Vagina (tissue), 2 donors: Measurements from ENCODE around the gene CUEDC1. TPM values are rescaled to one million over a fixed set of nuclear protein-coding genes. Genes with fewer than 3 reads are reported as not detected.
A peak's percentile ranks its signal among the peaks of the same experiment; 100 is the strongest.

Experiments used
- DNase-seq, 2 donors: peaks; one replicate each; pipeline ENCODE4 v3.0.0-alpha.2; 2017; ENCODE audit errors: extremely low spot score in 2 of 2
- H3K27ac ChIP-seq: fragments of 200-600 bp; sonication (generic); one replicate; pipeline ENCODE4 v1.5.1; 2019
- H3K27me3 ChIP-seq: fragments of 200-600 bp; sonication (generic); one replicate; pipeline ENCODE4 v1.5.1; 2019
- H3K36me3 ChIP-seq, 2 donors: fragments of 200-600 bp; sonication (generic); one replicate each; pipeline ENCODE4 v1.5.1; 2017 to 2019
- H3K4me1 ChIP-seq: fragments of 200-600 bp; sonication (generic); one replicate; pipeline ENCODE4 v1.5.1; 2019
- H3K4me3 ChIP-seq, 2 donors: fragments of 200-600 bp; sonication (generic); 1 replicate in 1 of 2; 2 replicates in 1 of 2; pipeline ENCODE4 v1.5.1; 2016 to 2019
- H3K9me3 ChIP-seq: fragments of 200-600 bp; sonication (generic); one replicate; pipeline ENCODE4 v1.5.1; 2019
- CTCF ChIP-seq, 3 experiments: fragments of 450-650 bp in 2 of 3; fragments of 200-600 bp in 1 of 3; sonication (generic) in 1 of 3; IDR thresholded peaks; one replicate each; pipeline ENCODE4 v1.5.1; 2017 to 2019; ENCODE audit warnings: antibody characterized with exemption in 3 of 3, mild to moderate bottlenecking in 2 of 3, moderate library complexity in 2 of 3
- POLR2A ChIP-seq, 2 donors: fragments of 450-650 bp; IDR thresholded peaks; one replicate each; pipeline ENCODE4 v1.6.1; 2017; ENCODE audit warnings: antibody characterized with exemption in 2 of 2, mild to moderate bottlenecking in 2 of 2, moderate library complexity in 2 of 2
- POLR2AphosphoS5 ChIP-seq, 2 donors: sonication (generic); formaldehyde crosslinking; IDR thresholded peaks; one replicate each; pipeline ENCODE4 v1.9.0; 2017; ENCODE audit warnings: antibody characterized with exemption in 2 of 2, mild to moderate bottlenecking in 2 of 2, low read depth in 1 of 2; ENCODE audit not compliant: insufficient read depth in 1 of 2
- intact Hi-C: fragments of 100-400 bp; cut with DNase I; formaldehyde crosslinking; loops from one replicate; pipeline ENCODE4 v1.15.1; 2023
- total RNA-seq: library from RNA; depleted of rRNA; stranded (reverse); fragments of >200 nt; gene quantifications from one replicate; pipeline ENCODE4 v1.2.3, GENCODE V29; 2016

Gene CUEDC1
- total RNA-seq, 1 donor from 2014 or later = 28.7 TPM

DNA sequence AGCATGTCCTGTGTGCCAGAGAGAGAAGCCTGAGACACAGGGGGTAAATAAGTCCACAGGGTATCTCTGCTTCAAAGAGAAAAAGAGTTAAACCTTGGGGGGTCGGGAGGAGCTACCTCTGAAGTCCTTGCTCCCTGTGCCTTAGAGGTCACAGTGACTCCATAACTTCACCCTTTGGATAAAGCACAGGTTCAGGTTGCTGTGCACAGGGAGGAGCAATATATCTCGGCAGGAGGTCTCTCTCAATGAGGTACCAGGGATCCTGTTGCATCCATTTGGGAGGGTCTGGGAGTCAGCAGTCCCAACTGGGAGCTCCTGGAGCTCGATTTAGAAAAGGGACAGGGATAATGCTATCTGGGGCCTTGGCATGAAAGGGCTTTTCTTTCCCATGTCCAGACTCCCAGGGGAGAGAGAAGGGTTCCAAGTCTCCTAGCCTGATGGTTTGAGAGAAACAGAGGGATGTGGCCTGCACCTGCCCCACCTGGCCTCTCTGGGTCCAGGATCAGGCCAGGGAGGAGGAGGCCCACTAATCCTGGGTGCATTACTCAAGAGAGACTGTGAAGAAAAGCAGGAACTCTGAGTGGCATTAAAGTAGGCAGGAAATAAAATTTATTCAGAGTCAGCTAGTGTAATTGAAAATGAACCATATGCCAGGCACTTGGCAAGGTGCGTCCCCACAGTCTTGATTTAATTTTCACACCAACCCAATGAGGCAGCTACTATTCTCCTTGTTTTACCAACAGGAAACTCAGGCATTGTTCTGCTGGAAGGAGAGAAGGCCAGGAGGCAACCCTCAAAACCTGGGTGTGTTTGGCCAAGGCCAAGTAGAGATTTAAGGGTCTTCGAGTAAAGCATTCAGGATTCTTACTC lies 40.7 kb downstream of the CUEDC1 start:
- no peak for DNase-seq
- TF ChIP-seq CTCF (IDR thresholded peaks at IDR 0.05) (no peak), POLR2A (IDR thresholded peaks at IDR 0.05) (no peak), POLR2AphosphoS5 (IDR thresholded peaks at IDR 0.05; ENCODE audit: insufficient read depth in 1 of 2, low read depth in 1 of 2) (no peak)
- H3K27ac ChIP-seq = peak overlapping the region; percentile 32
- no peaks in the 10 kb centered on the region for H3K27me3 ChIP-seq
- H3K36me3 ChIP-seq = no peaks in the 10 kb centered on the region
- H3K4me1 ChIP-seq = peaks cover 90% of the 10 kb centered on the region
- H3K4me3 ChIP-seq = no peak overlapping the region
- intact Hi-C loops = no loop called here
- no peaks in the 10 kb centered on the region for H3K9me3 ChIP-seq

- H3K36me3 ChIP-seq = no peaks in the 10 kb centered on the region
- H3K4me3 ChIP-seq = no peak overlapping the region
- peak overlapping the region; percentile 57 for H3K27ac ChIP-seq
- TF ChIP-seq CTCF (IDR thresholded peaks at IDR 0.05) = no peak
- no peak for TF ChIP-seq POLR2AphosphoS5 (IDR thresholded peaks at IDR 0.05; ENCODE audit: insufficient read depth in 1 of 2, low read depth in 1 of 2)
- no peak for TF ChIP-seq POLR2A (IDR thresholded peaks at IDR 0.05)
- H3K9me3 ChIP-seq = no peaks in the 10 kb centered on the region
- DNase-seq = no peak
- H3K27me3 ChIP-seq = no peaks in the 10 kb centered on the region
- H3K4me1 ChIP-seq = peaks cover 89% of the 10 kb centered on the region
- intact Hi-C loops = no loop called here
Measured at GRCh38 chr17:57913575-57914272, 41.5 kb downstream of the CUEDC1 start.

DNA sequence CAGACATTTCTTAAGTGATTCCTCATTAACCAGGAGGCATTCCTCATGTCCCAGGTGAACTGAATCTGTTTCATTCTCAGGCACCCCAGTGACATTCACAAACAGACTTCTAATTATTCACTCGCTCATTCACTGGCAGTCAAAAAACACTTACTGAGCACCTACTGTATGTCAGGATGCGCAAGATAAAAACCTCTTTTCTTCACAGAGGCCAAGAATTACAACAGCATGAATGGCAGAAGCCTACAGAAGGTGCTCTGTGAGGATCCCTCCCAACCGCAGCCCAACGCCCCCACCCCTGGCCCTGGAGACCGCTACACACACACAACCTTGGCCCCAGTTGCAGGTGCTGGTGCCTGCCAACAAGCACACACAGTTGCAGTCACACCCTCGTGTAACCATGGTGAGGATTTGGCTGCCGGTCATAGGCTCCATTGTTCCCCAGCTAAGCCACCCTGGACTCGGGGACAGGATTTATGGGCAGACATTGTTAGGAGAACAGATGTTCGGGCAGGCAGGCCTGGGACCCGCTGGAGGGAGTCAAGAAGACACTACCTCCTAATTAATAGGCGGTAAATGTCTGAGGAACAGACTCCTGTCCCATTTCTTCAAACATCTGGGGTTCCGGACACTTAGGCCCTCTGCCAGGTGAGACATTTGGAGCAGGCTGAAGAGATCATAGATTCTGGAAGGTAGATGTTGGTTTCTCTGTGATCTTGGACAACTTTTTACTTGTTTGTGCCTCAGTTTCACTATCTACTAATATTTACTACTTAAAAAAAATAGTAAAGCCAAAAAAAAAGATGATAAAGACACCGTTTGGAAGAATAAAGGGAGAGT lies 43.2 kb downstream of the CUEDC1 start:
- TF ChIP-seq POLR2AphosphoS5 (IDR thresholded peaks at IDR 0.05; ENCODE audit: insufficient read depth in 1 of 2, low read depth in 1 of 2) (peak in 1 of 2 donors; percentile 88), POLR2A (IDR thresholded peaks at IDR 0.05) (no peak), CTCF (IDR thresholded peaks at IDR 0.05) (no peak)
- no peak overlapping the region for H3K4me3 ChIP-seq
- H3K4me1 ChIP-seq = peaks cover 73% of the 10 kb centered on the region
- H3K36me3 ChIP-seq = no peaks in the 10 kb centered on the region
- intact Hi-C loops = no loop called here
- DNase-seq = no peak
- H3K9me3 ChIP-seq = no peaks in the 10 kb centered on the region
- no peaks in the 10 kb centered on the region for H3K27me3 ChIP-seq
- peak overlapping the region; percentile 57 for H3K27ac ChIP-seq

GRCh38 chr17:57910462-57911420 lies 44.5 kb downstream of the CUEDC1 start:
- H3K4me3 ChIP-seq = no peak overlapping the region
- DNase-seq = no peak
- intact Hi-C loops = no loop called here
- TF ChIP-seq POLR2A (IDR thresholded peaks at IDR 0.05) (no peak), CTCF (IDR thresholded peaks at IDR 0.05) (no peak), POLR2AphosphoS5 (IDR thresholded peaks at IDR 0.05; ENCODE audit: insufficient read depth in 1 of 2, low read depth in 1 of 2) (no peak)
- no peaks in the 10 kb centered on the region for H3K9me3 ChIP-seq
- no peaks in the 10 kb centered on the region for H3K36me3 ChIP-seq
- H3K27me3 ChIP-seq = no peaks in the 10 kb centered on the region
- H3K27ac ChIP-seq = no peak overlapping the region
- peaks cover 72% of the 10 kb centered on the region for H3K4me1 ChIP-seq
